BLaER1 (cell line): Measurements from ENCODE around the gene GMDS.

Experiments used
- H3K27ac ChIP-seq: shearing (Covaris generic); formaldehyde crosslinking; 2 replicates; pipeline ENCODE4 v1.8.1; 2022
- H3K27me3 ChIP-seq: shearing (Covaris generic); formaldehyde crosslinking; 2 replicates; pipeline ENCODE4 v1.8.1; 2022
- H3K36me3 ChIP-seq: shearing (Covaris generic); formaldehyde crosslinking; 2 replicates; pipeline ENCODE4 v1.8.1; 2022
- H3K4me1 ChIP-seq: shearing (Covaris generic); formaldehyde crosslinking; 2 replicates; pipeline ENCODE4 v1.8.1; 2022
- H3K4me2 ChIP-seq: shearing (Covaris generic); formaldehyde crosslinking; 2 replicates; pipeline ENCODE4 v1.8.1; 2022
- H3K4me3 ChIP-seq: shearing (Covaris generic); formaldehyde crosslinking; 2 replicates; pipeline ENCODE4 v1.8.1; 2022
- H3K9ac ChIP-seq: shearing (Covaris generic); formaldehyde crosslinking; 2 replicates; pipeline ENCODE4 v1.8.1; 2022
- H3K9me3 ChIP-seq: shearing (Covaris generic); formaldehyde crosslinking; 2 replicates; pipeline ENCODE4 v1.8.1; 2022
- H4K20me1 ChIP-seq: shearing (Covaris generic); formaldehyde crosslinking; 2 replicates; pipeline ENCODE4 v1.8.1; 2022
- Cebpa-rat ChIP-seq: shearing (Covaris generic); IDR thresholded peaks from 2 replicates; pipeline ENCODE4 v1.8.1; 2022

The GMDS gene

DNA sequence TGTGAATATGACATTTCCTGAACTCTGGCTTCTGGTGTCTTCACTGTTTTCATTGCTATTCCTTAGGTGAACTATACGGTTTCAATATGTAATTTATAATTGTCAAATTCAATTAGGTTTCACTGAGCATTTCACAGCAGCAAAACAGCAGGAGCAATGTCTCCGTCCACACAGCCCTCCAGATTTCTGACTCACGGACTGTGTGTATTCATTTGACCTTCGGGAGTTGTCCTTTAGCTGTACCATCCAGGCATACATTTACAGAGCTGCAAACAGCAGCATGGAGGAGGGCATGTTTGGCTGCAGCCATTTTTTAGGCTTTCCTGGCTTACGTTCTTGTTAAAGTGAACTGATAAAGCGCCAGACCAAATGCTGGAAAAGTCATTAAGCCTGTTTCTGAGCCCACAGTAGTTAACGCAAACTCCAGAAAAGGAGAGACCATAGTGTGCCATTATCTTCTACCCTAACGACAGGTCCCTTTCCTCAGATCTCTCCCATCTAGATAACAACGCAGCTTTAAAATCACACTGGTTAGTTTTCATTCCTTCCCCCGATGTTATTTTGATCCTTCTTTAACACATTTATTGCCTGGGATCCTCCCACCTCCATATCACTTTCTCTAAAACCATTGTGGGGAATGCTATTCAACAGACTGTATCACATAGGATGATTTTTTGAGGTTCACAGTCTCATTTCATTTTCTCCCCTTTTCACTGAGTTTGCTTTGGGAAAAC, 617.4 kb downstream of the GMDS start:
- Histone ChIP-seq H3K4me2 (no peak overlapping the region), H3K27ac (no peak overlapping the region), H3K4me1 (no peaks in the 10 kb centered on the region), H3K27me3 (peaks cover 47% of the 10 kb centered on the region), H3K9me3 (peaks cover 17% of the 10 kb centered on the region), H4K20me1 (peaks cover 27% of the 10 kb centered on the region), H3K4me3 (no peak overlapping the region), H3K36me3 (peaks cover 15% of the 10 kb centered on the region), H3K9ac (no peak overlapping the region)
- no peak for TF ChIP-seq Cebpa-rat

DNA sequence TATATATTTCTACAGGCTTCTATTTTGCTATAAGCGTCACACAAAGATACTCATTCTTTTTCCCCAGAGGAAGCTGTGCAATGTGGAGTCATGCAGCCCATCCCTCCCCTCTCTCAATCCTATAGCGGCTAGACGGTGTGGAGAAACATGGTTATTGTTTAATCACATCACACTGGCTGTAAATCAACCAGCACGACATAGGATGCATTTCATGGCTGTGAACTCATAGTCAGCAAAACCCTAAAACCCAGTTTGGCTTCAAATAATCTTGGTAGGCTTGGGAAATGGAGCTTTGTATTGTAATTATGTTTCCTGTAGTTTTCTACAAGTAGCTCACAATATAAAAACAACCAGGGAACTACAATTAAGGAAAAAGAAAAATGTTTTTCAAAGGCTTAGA, 618.9 kb downstream of the GMDS start:
- peaks cover 17% of the 10 kb centered on the region for H3K9me3 ChIP-seq
- no peak overlapping the region for H3K4me2 ChIP-seq
- H3K27me3 ChIP-seq, result peaks cover 57% of the 10 kb centered on the region
- no peak overlapping the region for H3K4me3 ChIP-seq
- no peak overlapping the region for H3K27ac ChIP-seq
- no peak for TF ChIP-seq Cebpa-rat
- H4K20me1 ChIP-seq, result peaks cover 33% of the 10 kb centered on the region
- H3K9ac ChIP-seq, result no peak overlapping the region
- no peaks in the 10 kb centered on the region for H3K4me1 ChIP-seq
- H3K36me3 ChIP-seq, result peaks cover 23% of the 10 kb centered on the region

DNA sequence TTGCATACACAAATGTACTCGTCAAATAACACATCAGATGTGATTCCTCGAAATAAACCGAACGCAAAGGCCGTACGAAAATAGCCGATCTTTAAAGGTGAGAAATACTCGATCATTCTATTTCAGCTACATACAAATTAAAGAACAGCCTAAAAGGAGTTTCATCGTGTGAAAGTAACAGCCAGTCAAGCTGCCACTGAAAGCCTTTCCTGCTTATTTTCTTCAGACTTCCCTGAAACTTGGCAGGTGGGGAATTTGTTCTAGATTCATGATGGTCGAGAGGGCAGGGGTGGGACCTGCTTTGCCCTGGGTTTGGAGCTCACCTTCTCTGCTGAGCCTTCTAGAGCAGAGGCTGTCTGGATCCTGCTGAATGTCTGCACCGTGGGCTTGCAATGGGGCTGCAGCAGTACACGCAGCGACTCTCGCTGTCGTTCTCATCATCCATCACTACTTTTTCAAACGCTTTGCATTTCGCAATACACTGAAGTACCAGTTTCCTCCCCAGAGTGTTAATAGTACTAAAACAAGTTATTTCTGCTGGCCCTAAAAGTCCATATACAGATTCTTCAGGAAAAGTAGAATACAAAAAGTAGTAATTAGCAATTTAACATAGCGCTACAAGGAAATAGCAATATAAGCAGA, 619.5 kb downstream of the GMDS start:
- TF ChIP-seq Cebpa-rat, result peak; percentile 70; the same call in 1 of the 2 replicates
- Histone ChIP-seq H4K20me1 (peaks cover 33% of the 10 kb centered on the region), H3K9ac (no peak overlapping the region), H3K4me2 (no peak overlapping the region), H3K4me1 (no peaks in the 10 kb centered on the region), H3K27me3 (peaks cover 57% of the 10 kb centered on the region), H3K9me3 (peaks cover 17% of the 10 kb centered on the region), H3K27ac (no peak overlapping the region), H3K4me3 (no peak overlapping the region), H3K36me3 (peaks cover 23% of the 10 kb centered on the region)

DNA sequence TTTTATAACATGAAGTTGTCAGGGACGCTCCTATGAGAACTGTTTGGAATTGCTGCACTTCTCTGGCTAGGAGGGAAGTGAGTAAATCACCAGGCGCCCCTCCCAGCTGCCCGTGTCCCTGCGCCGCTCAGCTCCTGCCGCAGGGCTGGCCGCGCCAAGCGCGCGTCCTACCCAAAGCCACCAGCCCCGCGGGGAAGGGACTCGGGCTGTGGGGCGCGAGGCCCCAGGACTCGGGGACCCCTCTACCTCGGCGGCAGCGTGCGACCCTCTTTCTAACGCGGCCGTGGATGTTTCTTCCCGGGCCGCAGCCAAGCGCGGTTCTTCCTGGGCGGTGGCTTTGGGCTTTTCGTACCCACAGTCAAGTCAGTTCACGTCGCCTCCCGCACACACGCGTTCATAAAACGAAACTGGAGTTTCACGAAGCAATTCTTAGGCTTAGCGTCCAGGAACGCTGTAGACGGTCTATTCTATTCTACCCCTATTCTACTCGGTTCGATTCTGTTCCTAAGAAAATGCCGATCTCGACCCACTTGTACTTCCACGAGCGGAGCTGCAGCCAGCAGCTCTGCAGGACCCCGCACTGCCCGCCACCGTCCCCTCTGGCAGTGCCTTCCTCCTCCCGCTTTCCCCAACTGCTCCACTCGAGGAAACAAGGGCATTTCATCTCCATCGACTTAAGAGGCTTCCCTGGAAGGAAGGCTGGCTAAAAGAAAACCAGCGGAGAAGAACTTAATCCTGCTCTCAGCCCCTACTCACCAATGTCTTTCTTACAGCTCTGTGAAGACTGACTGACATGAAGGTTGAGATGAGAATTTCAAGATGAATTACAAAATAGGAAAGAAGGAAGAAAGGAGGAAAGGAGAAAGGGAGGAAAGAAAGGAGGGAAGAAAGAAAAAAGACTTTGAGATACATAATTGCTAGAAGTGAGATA, 620.3 kb downstream of the GMDS start:
- Histone ChIP-seq H3K36me3 (peaks cover 23% of the 10 kb centered on the region), H4K20me1 (peaks cover 33% of the 10 kb centered on the region), H3K4me2 (no peak overlapping the region), H3K4me3 (no peak overlapping the region; the same call in 1 of the 2 replicates), H3K27ac (no peak overlapping the region), H3K9me3 (peaks cover 22% of the 10 kb centered on the region), H3K9ac (no peak overlapping the region), H3K4me1 (no peaks in the 10 kb centered on the region), H3K27me3 (peaks cover 57% of the 10 kb centered on the region)
- TF ChIP-seq Cebpa-rat, result no peak

DNA sequence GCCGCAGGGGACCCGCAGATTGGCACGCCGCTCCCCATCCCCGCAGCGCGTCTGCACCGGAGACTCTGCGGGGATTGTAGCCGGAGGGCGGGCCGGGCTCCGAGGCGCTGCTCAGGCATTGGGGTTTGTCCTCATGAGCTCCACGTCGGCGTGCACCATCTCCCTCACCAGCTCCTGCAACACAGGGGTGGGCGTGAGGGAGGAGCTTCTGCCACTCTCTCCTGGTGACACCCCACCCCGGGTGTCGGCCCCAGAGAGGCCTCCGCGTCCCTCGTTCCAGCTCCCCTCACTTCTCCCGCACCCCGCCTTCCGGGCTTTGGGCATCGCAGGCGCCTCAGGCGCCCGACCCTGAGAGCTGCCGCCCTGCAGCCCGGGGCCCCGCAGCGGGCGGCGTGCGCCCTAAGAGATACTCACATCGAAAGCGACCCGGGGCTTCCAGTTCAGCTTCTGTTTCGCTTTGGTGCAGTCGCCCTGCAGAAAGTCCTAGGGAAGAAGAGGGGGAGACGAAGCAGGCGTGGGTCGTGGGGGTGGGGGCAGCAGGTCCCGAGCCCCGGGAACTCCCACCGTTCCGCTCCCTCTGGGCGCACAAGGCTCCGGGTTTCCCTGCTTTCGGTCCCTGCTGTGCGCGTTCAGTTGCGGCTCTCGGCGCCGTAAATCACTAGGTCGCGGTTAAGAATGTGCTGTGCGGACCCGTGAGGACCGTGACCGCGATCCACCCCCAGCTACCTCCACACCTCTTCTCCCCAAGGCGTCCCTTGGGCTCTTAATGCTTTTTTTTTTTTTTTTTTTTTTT, 621.2 kb downstream of the GMDS start:
- Histone ChIP-seq H3K9me3 (peaks cover 30% of the 10 kb centered on the region), H3K27me3 (peaks cover 57% of the 10 kb centered on the region), H3K9ac (no peak overlapping the region), H3K4me1 (no peaks in the 10 kb centered on the region), H3K4me3 (no peak overlapping the region), H3K4me2 (no peak overlapping the region), H4K20me1 (peaks cover 33% of the 10 kb centered on the region), H3K36me3 (peaks cover 23% of the 10 kb centered on the region), H3K27ac (no peak overlapping the region)
- TF ChIP-seq Cebpa-rat, result no peak

DNA sequence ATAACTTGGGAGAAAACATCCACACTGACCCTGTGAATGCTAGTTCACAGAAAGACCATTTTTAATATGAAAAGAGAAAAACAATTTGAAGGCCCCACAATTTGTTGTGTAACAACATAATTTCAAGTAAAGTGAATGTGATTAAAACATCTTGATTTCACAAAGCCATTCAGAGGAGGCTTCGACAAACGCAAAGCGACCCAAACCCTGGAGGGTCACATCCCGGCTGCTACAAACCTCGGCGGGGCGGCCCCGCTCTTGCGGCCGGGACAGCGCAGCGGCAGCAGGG, 621.7 kb downstream of the GMDS start:
- H3K36me3 ChIP-seq, result peaks cover 23% of the 10 kb centered on the region
- H3K4me3 ChIP-seq, result no peak overlapping the region
- H3K9ac ChIP-seq, result no peak overlapping the region
- H4K20me1 ChIP-seq, result peaks cover 33% of the 10 kb centered on the region
- H3K4me1 ChIP-seq, result no peaks in the 10 kb centered on the region
- H3K9me3 ChIP-seq, result peaks cover 33% of the 10 kb centered on the region
- peaks cover 61% of the 10 kb centered on the region for H3K27me3 ChIP-seq
- H3K27ac ChIP-seq, result no peak overlapping the region
- H3K4me2 ChIP-seq, result no peak overlapping the region
- no peak for TF ChIP-seq Cebpa-rat

DNA sequence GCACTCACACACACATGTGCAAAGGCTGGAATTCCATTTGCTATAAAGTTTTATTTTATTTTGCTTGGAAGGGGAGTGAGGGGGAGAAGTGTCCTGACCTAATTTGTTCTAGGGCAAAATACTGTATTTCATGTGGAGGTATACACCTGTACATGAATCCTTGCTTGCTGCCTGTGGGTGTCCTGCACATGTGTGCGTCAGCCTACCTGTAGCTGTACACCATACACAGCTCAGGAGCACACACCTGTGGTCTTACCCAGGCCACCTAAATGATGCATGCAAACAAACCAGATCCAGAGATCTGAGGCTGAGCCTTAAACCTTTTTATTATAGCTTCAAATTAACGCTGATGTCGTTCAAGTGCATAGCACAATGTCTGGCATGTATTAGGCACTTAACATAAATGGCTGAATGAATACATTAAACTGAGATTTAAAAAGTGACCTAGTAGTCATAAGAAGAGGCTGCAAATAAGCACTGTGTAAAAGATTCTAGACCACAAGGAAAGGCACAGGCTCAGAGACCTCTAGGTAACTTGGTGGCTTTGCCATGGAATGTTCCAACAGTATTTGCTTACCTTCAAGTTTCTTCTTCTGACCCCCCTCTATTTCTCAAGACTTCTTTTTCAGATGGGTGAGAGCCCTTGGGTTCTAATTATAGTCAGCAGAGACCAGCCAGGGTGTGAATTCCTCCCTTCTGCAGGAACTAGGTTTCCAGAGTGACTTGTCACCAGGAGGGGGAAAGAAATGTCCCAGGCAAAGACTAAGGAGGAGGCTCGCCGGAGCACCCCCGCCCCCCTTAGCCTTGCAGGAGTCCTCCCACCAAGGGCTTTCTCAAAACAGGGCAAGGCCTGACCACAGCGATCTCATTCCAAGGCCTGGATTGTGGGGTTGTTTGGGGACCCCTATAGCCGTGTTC, 622.3 kb downstream of the GMDS start:
- Histone ChIP-seq H3K9ac (no peak overlapping the region), H3K27ac (no peak overlapping the region), H3K9me3 (peaks cover 33% of the 10 kb centered on the region), H4K20me1 (peaks cover 33% of the 10 kb centered on the region), H3K27me3 (peaks cover 67% of the 10 kb centered on the region), H3K4me1 (no peaks in the 10 kb centered on the region), H3K4me3 (no peak overlapping the region), H3K36me3 (peaks cover 23% of the 10 kb centered on the region), H3K4me2 (no peak overlapping the region)
- TF ChIP-seq Cebpa-rat, result no peak

- H3K27ac ChIP-seq, result no peak overlapping the region
- H3K4me1 ChIP-seq, result no peaks in the 10 kb centered on the region
- peaks cover 33% of the 10 kb centered on the region for H4K20me1 ChIP-seq
- no peak overlapping the region for H3K9ac ChIP-seq
- TF ChIP-seq Cebpa-rat, result no peak
- H3K36me3 ChIP-seq, result peaks cover 23% of the 10 kb centered on the region
- no peak overlapping the region for H3K4me2 ChIP-seq
- H3K4me3 ChIP-seq, result no peak overlapping the region
- H3K27me3 ChIP-seq, result peaks cover 72% of the 10 kb centered on the region
- H3K9me3 ChIP-seq, result peaks cover 33% of the 10 kb centered on the region
Measured at GRCh38 chr6:1622220-1622850, 623.1 kb downstream of the GMDS start.
